Activated T-helper 1 cell treated with anti-CD3 and anti-CD28 coated beads, Interleukin-2, amount 50 U/mL, for 16 hours (primary cell): ENCODE results near the gene ENGASE.
A peak's percentile ranks its signal among the peaks of the same experiment; 100 is the strongest.
"Not testable (repeated sequence)": the region's sequence is repeated elsewhere in the genome, so short reads cannot be mapped to it uniquely, and the experiment has no call there.

ENCODE experiments used
- DNase-seq, 2 donors: peaks; one replicate each; pipeline ENCODE4 v3.0.0-alpha.2; 2020; ENCODE audit warnings: low read depth in 1 of 2, low spot score in 1 of 2

Gene ENGASE

GRCh38 chr17:79074649-79075445 is at the start of gene ENGASE:
TSS of gene ENGASE (plus strand) at chr17:79074824. CDS start at chr17:79074945, 121 bp downstream.
- peak; percentile 77 to 90 for DNase-seq

GRCh38 chr17:79024901-79025737 is 49.5 kb upstream of the ENGASE start:
- no peak for DNase-seq

GRCh38 chr17:79026376-79027273 is 48.0 kb upstream of the ENGASE start:
- no peak for DNase-seq

- no peak for DNase-seq
Measured at GRCh38 chr17:79027274-79027924, 47.2 kb upstream of the ENGASE start.

- DNase-seq = no peak
Measured at GRCh38 chr17:79027925-79028491, 46.6 kb upstream of the ENGASE start.

- no peak for DNase-seq
Measured at GRCh38 chr17:79028496-79029326, 45.9 kb upstream of the ENGASE start.

GRCh38 chr17:79029327-79030009 is 45.2 kb upstream of the ENGASE start:
- DNase-seq = no peak

- not testable (repeated sequence) for DNase-seq
Measured at GRCh38 chr17:79030636-79031035, 44.0 kb upstream of the ENGASE start.

GRCh38 chr17:79031996-79032875 is 42.4 kb upstream of the ENGASE start:
- DNase-seq = no peak

- DNase-seq = no peak
Measured at GRCh38 chr17:79033046-79033616, 41.5 kb upstream of the ENGASE start.

- no peak for DNase-seq
Measured at GRCh38 chr17:79033741-79034501, 40.7 kb upstream of the ENGASE start.

GRCh38 chr17:79034931-79035485 is 39.6 kb upstream of the ENGASE start:
- DNase-seq = no peak

GRCh38 chr17:79035686-79036085 is 38.9 kb upstream of the ENGASE start:
- DNase-seq = no peak

GRCh38 chr17:79036181-79036580 is 38.4 kb upstream of the ENGASE start:
- no peak for DNase-seq

- DNase-seq = no peak
Measured at GRCh38 chr17:79036596-79036995, 38.0 kb upstream of the ENGASE start.

- no peak for DNase-seq
Measured at GRCh38 chr17:79038545-79039135, 36.0 kb upstream of the ENGASE start.
